GM18520 (cell line): ENCODE data around the gene CEP104.
"Not testable (repeated sequence)": the region's sequence is repeated elsewhere in the genome, so short reads cannot be mapped to it uniquely, and the experiment has no call there.

ENCODE experiments used
- ATAC-seq: cut with Tn5 transposase; IDR thresholded peaks from one replicate; pipeline ENCODE4 v1.9.1; 2021; ENCODE audit not compliant: unreplicated experiment

CEP104 gene

GRCh38 chr1:3828391-3828790 is 28.6 kb downstream of the CEP104 start:
- ATAC-seq: no peak

GRCh38 chr1:3827813-3828307 is 29.2 kb downstream of the CEP104 start:
- no peak for ATAC-seq

GRCh38 chr1:3825356-3825755 is 31.7 kb downstream of the CEP104 start:
- no peak for ATAC-seq

GRCh38 chr1:3824650-3825049 is 32.4 kb downstream of the CEP104 start:
- ATAC-seq: no peak

GRCh38 chr1:3822421-3822820 is 34.6 kb downstream of the CEP104 start:
- ATAC-seq: no peak

- ATAC-seq: no peak
Observed at GRCh38 chr1:3821908-3822307, 35.1 kb downstream of the CEP104 start.

- no peak for ATAC-seq
Observed at GRCh38 chr1:3821447-3821846, 35.6 kb downstream of the CEP104 start.

GRCh38 chr1:3821004-3821403 is 36.0 kb downstream of the CEP104 start:
- ATAC-seq: no peak

GRCh38 chr1:3820316-3820715 is 36.7 kb downstream of the CEP104 start:
- no peak for ATAC-seq

GRCh38 chr1:3819771-3820200 is 37.2 kb downstream of the CEP104 start:
- ATAC-seq: no peak

GRCh38 chr1:3817821-3818597 is 39.0 kb downstream of the CEP104 start:
- ATAC-seq: no peak

- ATAC-seq: no peak
Observed at GRCh38 chr1:3817138-3817740, 39.8 kb downstream of the CEP104 start.

GRCh38 chr1:3816331-3817137 is 40.5 kb downstream of the CEP104 start:
- no peak for ATAC-seq

- no peak for ATAC-seq
Observed at GRCh38 chr1:3814771-3815561, 42.0 kb downstream of the CEP104 start.

- no peak for ATAC-seq
Observed at GRCh38 chr1:3814065-3814464, 42.9 kb downstream of the CEP104 start.

- ATAC-seq: no peak
Observed at GRCh38 chr1:3811595-3811911, 45.5 kb downstream of the CEP104 start.

GRCh38 chr1:3810149-3810761 is 46.8 kb downstream of the CEP104 start:
- ATAC-seq: not testable (repeated sequence)

- no peak for ATAC-seq
Observed at GRCh38 chr1:3809680-3810079, 47.3 kb downstream of the CEP104 start.

GRCh38 chr1:3807769-3808168 is 49.2 kb downstream of the CEP104 start:
- no peak for ATAC-seq

GRCh38 chr1:3805038-3805437 is 52.0 kb downstream of the CEP104 start:
- no peak for ATAC-seq

GRCh38 chr1:3804627-3804944 is 52.4 kb downstream of the CEP104 start:
- ATAC-seq: not testable (repeated sequence)
